GM10266 (cell line): ENCODE measurements around the gene CHST13.

Experiments used
- DNase-seq: peaks from one replicate; pipeline ENCODE4 v3.0.0; 2012; ENCODE audit errors: extremely low spot score
- TF ChIP-seq, protein P1 (sequence below): IDR thresholded peaks from 2 replicates; pipeline ENCODE4 v1.5.1; 2012; ENCODE audit warnings: mild to moderate bottlenecking, low read depth; ENCODE audit not compliant: control insufficient read depth, insufficient read depth; ENCODE audit errors: missing control alignments

The CHST13 gene

DNA sequence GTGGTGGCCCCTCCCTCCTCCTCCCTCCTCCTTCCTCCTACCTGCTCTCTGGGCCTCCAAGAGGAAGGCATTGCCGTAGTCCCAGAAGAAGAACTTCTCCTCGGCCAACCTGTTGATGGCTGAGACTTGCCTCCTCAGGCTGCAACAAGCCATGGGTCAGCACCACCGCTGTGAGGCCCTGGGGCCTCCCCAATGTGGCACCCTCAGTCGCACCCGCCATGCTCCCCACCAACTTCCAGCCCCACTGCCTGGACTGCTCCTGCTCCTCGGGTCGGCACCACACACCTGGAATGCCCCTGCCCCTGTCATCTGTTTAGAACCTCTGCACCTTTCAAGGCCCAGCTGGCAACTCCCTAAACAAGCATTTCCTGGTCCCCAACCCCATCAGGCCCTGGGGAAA is 23.9 kb upstream of the CHST13 start:
- TF ChIP-seq, protein P1, sequence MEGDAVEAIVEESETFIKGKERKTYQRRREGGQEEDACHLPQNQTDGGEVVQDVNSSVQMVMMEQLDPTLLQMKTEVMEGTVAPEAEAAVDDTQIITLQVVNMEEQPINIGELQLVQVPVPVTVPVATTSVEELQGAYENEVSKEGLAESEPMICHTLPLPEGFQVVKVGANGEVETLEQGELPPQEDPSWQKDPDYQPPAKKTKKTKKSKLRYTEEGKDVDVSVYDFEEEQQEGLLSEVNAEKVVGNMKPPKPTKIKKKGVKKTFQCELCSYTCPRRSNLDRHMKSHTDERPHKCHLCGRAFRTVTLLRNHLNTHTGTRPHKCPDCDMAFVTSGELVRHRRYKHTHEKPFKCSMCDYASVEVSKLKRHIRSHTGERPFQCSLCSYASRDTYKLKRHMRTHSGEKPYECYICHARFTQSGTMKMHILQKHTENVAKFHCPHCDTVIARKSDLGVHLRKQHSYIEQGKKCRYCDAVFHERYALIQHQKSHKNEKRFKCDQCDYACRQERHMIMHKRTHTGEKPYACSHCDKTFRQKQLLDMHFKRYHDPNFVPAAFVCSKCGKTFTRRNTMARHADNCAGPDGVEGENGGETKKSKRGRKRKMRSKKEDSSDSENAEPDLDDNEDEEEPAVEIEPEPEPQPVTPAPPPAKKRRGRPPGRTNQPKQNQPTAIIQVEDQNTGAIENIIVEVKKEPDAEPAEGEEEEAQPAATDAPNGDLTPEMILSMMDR = no peak
- DNase-seq = no peak

- TF ChIP-seq, protein P1 = no peak
- no peak for DNase-seq
Measured at GRCh38 chr3:126501054-126501453, 22.9 kb upstream of the CHST13 start.

- TF ChIP-seq, protein P1 = no peak
- no peak for DNase-seq
Measured at GRCh38 chr3:126501736-126502135, 22.2 kb upstream of the CHST13 start.

- TF ChIP-seq, protein P1 = no peak
- DNase-seq = no peak
Measured at GRCh38 chr3:126502656-126503055, 21.3 kb upstream of the CHST13 start.

DNA sequence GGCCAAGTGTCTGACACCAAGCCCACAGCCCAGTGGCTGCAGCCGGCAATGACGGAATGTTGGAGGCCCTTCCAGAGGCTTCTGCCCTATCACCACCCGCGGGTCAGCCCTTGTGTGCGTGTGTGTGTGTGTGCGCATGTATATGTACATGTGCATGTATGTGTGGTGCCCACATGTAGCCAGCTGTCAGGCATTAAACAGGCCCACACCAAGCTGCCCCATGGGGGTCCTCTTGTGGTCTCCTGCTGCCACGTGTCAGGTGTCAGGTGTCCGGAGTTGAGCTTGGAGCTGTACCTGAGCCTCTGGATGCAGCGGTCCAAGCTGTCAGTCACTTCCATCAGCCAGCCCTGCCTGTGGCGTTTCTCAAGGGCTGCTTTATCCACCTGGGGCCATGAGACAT is 20.3 kb upstream of the CHST13 start:
- TF ChIP-seq, protein P1 = no peak
- DNase-seq = no peak

- DNase-seq = no peak
- TF ChIP-seq, protein P1 = no peak
Measured at GRCh38 chr3:126507886-126508285, 16.1 kb upstream of the CHST13 start.

DNA sequence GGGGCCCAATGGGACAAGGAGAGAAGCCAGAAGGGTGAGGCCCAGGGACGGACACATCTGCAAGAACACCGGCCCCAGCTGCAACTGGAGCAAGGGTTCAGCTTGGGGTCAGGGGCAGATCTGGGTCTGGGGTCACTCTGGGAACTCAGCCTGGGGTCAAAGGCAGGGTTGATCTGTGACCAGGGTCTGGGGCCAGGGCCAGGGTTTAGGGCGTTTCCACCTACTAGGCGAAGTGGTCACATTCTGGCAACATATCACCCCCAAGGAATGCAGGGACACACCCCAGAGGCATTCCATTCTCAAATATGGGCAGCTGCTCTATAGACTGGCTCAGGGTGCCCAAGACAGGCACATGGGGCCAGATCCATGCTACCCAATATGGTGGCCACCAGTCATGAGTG is 15.4 kb upstream of the CHST13 start:
- TF ChIP-seq, protein P1 = no peak
- DNase-seq = no peak
